Peyer's patch (tissue), 4 donors: ENCODE results near the gene ARHGAP11A. TPM values are rescaled to one million over a fixed set of nuclear protein-coding genes. Genes with fewer than 3 reads are reported as not detected.

Experiments used
- DNase-seq, 3 donors: peaks; one replicate each; pipeline ENCODE4 v3.0.0-alpha.2; 2017 to 2019
- H3K27ac ChIP-seq, 4 donors: fragments of 200-600 bp; sonication (generic); one replicate each; pipeline ENCODE4 v1.5.1; 2016 to 2019
- H3K27me3 ChIP-seq, 2 donors: fragments of 200-600 bp; sonication (generic); one replicate each; pipeline ENCODE4 v1.5.1; 2019
- H3K36me3 ChIP-seq, 3 donors: fragments of 200-600 bp; sonication (generic); one replicate each; pipeline ENCODE4 v1.5.1; 2016 to 2019
- H3K4me1 ChIP-seq, 4 donors: fragments of 200-600 bp; sonication (generic); one replicate each; pipeline ENCODE4 v1.5.1; 2016 to 2019
- H3K4me3 ChIP-seq, 4 donors: fragments of 200-600 bp; sonication (generic); 1 replicate in 3 of 4; 2 replicates in 1 of 4; pipeline ENCODE4 v1.5.1; 2016 to 2019; ENCODE audit warnings: mild to moderate bottlenecking in 1 of 4
- H3K9me3 ChIP-seq, 4 donors: fragments of 200-600 bp; sonication (generic); one replicate each; pipeline ENCODE4 v1.5.1; 2016 to 2019; ENCODE audit warnings: mild to moderate bottlenecking in 1 of 4
- CTCF ChIP-seq, 6 experiments: fragments of 450-650 bp in 4 of 6; fragments of 200-600 bp in 2 of 6; sonication (generic) in 1 of 6; IDR thresholded peaks; one replicate each; pipeline ENCODE4 v1.5.1; 2017 to 2019; ENCODE audit warnings: antibody characterized with exemption in 6 of 6, mild to moderate bottlenecking in 3 of 6, moderate library complexity in 1 of 6
- POLR2A ChIP-seq, 2 donors: fragments of 450-650 bp; IDR thresholded peaks; one replicate each; pipeline ENCODE4 v1.5.1; 2017; ENCODE audit warnings: antibody characterized with exemption in 2 of 2, mild to moderate bottlenecking in 2 of 2, moderate library complexity in 2 of 2
- total RNA-seq, 4 donors: library from RNA; depleted of rRNA; stranded (reverse); fragments of >200 nt; gene quantifications; one replicate each; pipeline ENCODE4 v1.1.0, GENCODE V29; 2016

ARHGAP11A gene
- total RNA-seq, 4 donors from 2014 or later = 3.2 to 22.3 (median 6.3) TPM

GRCh38 chr15:32679298-32679690 is 64.0 kb downstream of the ARHGAP11A start:
- Histone ChIP-seq H3K4me3 (no peak overlapping the region), H3K27me3 (no peaks in the 10 kb centered on the region), H3K4me1 (no peaks in the 10 kb centered on the region), H3K9me3 (no peaks in the 10 kb centered on the region), H3K36me3 (no peaks in the 10 kb centered on the region), H3K27ac (no peak overlapping the region)
- DNase-seq = no peak
- TF ChIP-seq CTCF (IDR thresholded peaks at IDR 0.05) (no peak), POLR2A (IDR thresholded peaks at IDR 0.05) (no peak)

GRCh38 chr15:32682569-32682968 is 67.3 kb downstream of the ARHGAP11A start:
- Histone ChIP-seq H3K4me3 (no peak overlapping the region), H3K27ac (no peak overlapping the region), H3K27me3 (no peaks in the 10 kb centered on the region), H3K36me3 (no peaks in the 10 kb centered on the region), H3K4me1 (no peaks in the 10 kb centered on the region), H3K9me3 (no peaks in the 10 kb centered on the region)
- no peak for TF ChIP-seq POLR2A (IDR thresholded peaks at IDR 0.05)
- DNase-seq = no peak

- DNase-seq = no peak
- H3K36me3 ChIP-seq = no peaks in the 10 kb centered on the region
- H3K27ac ChIP-seq = no peak overlapping the region
- no peaks in the 10 kb centered on the region for H3K9me3 ChIP-seq
- no peaks in the 10 kb centered on the region for H3K27me3 ChIP-seq
- no peaks in the 10 kb centered on the region for H3K4me1 ChIP-seq
- no peak for TF ChIP-seq POLR2A (IDR thresholded peaks at IDR 0.05)
- TF ChIP-seq CTCF (IDR thresholded peaks at IDR 0.05) = no peak
- H3K4me3 ChIP-seq = no peak overlapping the region
These were observed 67.8 kb downstream of the ARHGAP11A start for GRCh38 chr15:32682977-32683630.

- Histone ChIP-seq H3K4me1 (no peaks in the 10 kb centered on the region), H3K27me3 (no peaks in the 10 kb centered on the region), H3K27ac (no peak overlapping the region), H3K9me3 (no peaks in the 10 kb centered on the region), H3K4me3 (no peak overlapping the region), H3K36me3 (no peaks in the 10 kb centered on the region)
- no peak for DNase-seq
- TF ChIP-seq CTCF (IDR thresholded peaks at IDR 0.05) (no peak), POLR2A (IDR thresholded peaks at IDR 0.05) (no peak)
These were observed 68.7 kb downstream of the ARHGAP11A start for GRCh38 chr15:32683906-32684584.

GRCh38 chr15:32685576-32685975 is 70.3 kb downstream of the ARHGAP11A start:
- DNase-seq = no peak

More at GRCh38 chr15:32685576-32685975, 70.3 kb downstream of the ARHGAP11A start:
- Histone ChIP-seq H3K36me3 (no peaks in the 10 kb centered on the region), H3K4me1 (no peaks in the 10 kb centered on the region), H3K27ac (no peak overlapping the region), H3K9me3 (no peaks in the 10 kb centered on the region), H3K4me3 (no peak overlapping the region), H3K27me3 (no peaks in the 10 kb centered on the region)
- TF ChIP-seq POLR2A (IDR thresholded peaks at IDR 0.05) (no peak), CTCF (IDR thresholded peaks at IDR 0.05) (no peak)
